Measurements from ENCODE around the gene DAB2. TPM values are rescaled to one million over a fixed set of nuclear protein-coding genes. Genes with fewer than 3 reads are reported as not detected.

Gene DAB2
- total RNA-seq, 2 experiments from 2014 or later = 0.16 TPM; not detected in 1

GRCh38 chr5:39373791-39374190 lies 51.0 kb downstream of the DAB2 start:
- no peaks in the 10 kb centered on the region for H3K4me1 Mint-ChIP-seq (ENCODE audit: low read depth)
- no peaks in the 10 kb centered on the region for H3K9me3 Mint-ChIP-seq
- peaks cover 3% of the 10 kb centered on the region for H3K27me3 Mint-ChIP-seq
- intact Hi-C loops (cut with micrococcal nuclease) = no loop called here
- H3K36me3 Mint-ChIP-seq (ENCODE audit: low read depth) = no peaks in the 10 kb centered on the region
- no peak overlapping the region for H3K27ac Mint-ChIP-seq
- POLR2A ChIA-PET = no interaction called here
- CTCF ChIA-PET = interaction anchor here (0.7 to 4.1 kb wide), 5 partner anchors 11 to 174 kb away, joined by 3 to 17 read pairs (median 3); no protein-coding TSS in a partner anchor
- DNase-seq (no peak), ATAC-seq (no peak)
- H3K4me3 Mint-ChIP-seq = no peak overlapping the region
- no peak for TF ChIP-seq CTCF (IDR thresholded peaks at IDR 0.05)

GRCh38 chr5:39371367-39371635 lies 53.5 kb downstream of the DAB2 start:
- Mint-ChIP-seq H3K4me3 (no peak overlapping the region), H3K4me1 (ENCODE audit: low read depth) (no peaks in the 10 kb centered on the region), H3K27ac (no peak overlapping the region), H3K9me3 (no peaks in the 10 kb centered on the region), H3K27me3 (peaks cover 1% of the 10 kb centered on the region), H3K36me3 (ENCODE audit: low read depth) (no peaks in the 10 kb centered on the region)
- TF ChIP-seq CTCF (IDR thresholded peaks at IDR 0.05) = no peak
- ATAC-seq = no peak
- no peak for DNase-seq
- POLR2A ChIA-PET = interaction anchor here (1.0 kb wide), 1 partner anchor 11 kb away, joined by 3 read pairs; no protein-coding TSS in a partner anchor
- intact Hi-C loops (cut with micrococcal nuclease) = no loop called here
- CTCF ChIA-PET = interaction anchor here (1.5 to 4.1 kb wide), 3 partner anchors 153 to 198 kb away, joined by 4 to 17 read pairs (median 13); no protein-coding TSS in a partner anchor

- Mint-ChIP-seq H3K9me3 (no peaks in the 10 kb centered on the region), H3K36me3 (ENCODE audit: low read depth) (no peaks in the 10 kb centered on the region), H3K27ac (no peak overlapping the region), H3K27me3 (peaks cover 1% of the 10 kb centered on the region), H3K4me3 (no peak overlapping the region), H3K4me1 (ENCODE audit: low read depth) (no peaks in the 10 kb centered on the region)
- DNase-seq (no peak), ATAC-seq (no peak)
- POLR2A ChIA-PET = no interaction called here
- intact Hi-C loops (cut with micrococcal nuclease) = no loop called here
- CTCF ChIA-PET = interaction anchor here (2.5 to 4.1 kb wide), 2 partner anchors 153 to 177 kb away, joined by 13 to 17 read pairs; no protein-coding TSS in a partner anchor
- TF ChIP-seq CTCF (IDR thresholded peaks at IDR 0.05) = no peak
These were observed 54.0 kb downstream of the DAB2 start for GRCh38 chr5:39370555-39371366.

- Mint-ChIP-seq H3K27ac (no peak overlapping the region), H3K36me3 (ENCODE audit: low read depth) (no peaks in the 10 kb centered on the region), H3K4me1 (ENCODE audit: low read depth) (no peaks in the 10 kb centered on the region), H3K9me3 (no peaks in the 10 kb centered on the region), H3K27me3 (peaks cover 1% of the 10 kb centered on the region), H3K4me3 (no peak overlapping the region)
- intact Hi-C loops (cut with micrococcal nuclease) = no loop called here
- ATAC-seq = no peak
- ChIA-PET CTCF (interaction anchor here (1.3 to 1.5 kb wide), 2 partner anchors 55 to 178 kb away, joined by 4 to 6 read pairs; partner anchors contain the start of gene DAB2), POLR2A (interaction anchor here (1.0 kb wide), 1 partner anchor 10 kb away, joined by 3 read pairs; no protein-coding TSS in a partner anchor)
- no peak for DNase-seq
- TF ChIP-seq CTCF (IDR thresholded peaks at IDR 0.05) = no peak
These were observed 55.5 kb downstream of the DAB2 start for GRCh38 chr5:39369123-39369815.

- ChIA-PET CTCF (interaction anchor here (0.6 to 1.4 kb wide), 3 partner anchors 8 to 30 kb away, joined by 3 to 9 read pairs (median 4); no protein-coding TSS in a partner anchor), POLR2A (no interaction called here)
These were observed 56.7 kb downstream of the DAB2 start for GRCh38 chr5:39368116-39368515.

More at GRCh38 chr5:39368116-39368515, 56.7 kb downstream of the DAB2 start:
- TF ChIP-seq CTCF (IDR thresholded peaks at IDR 0.05) = no peak
- DNase-seq = no peak
- no peak for ATAC-seq
- no peaks in the 10 kb centered on the region for H3K9me3 Mint-ChIP-seq
- H3K27ac Mint-ChIP-seq = no peak overlapping the region
- no peaks in the 10 kb centered on the region for H3K4me1 Mint-ChIP-seq (ENCODE audit: low read depth)
- intact Hi-C loops (cut with micrococcal nuclease) = no loop called here
- H3K4me3 Mint-ChIP-seq = no peak overlapping the region
- no peaks in the 10 kb centered on the region for H3K36me3 Mint-ChIP-seq (ENCODE audit: low read depth)
- peaks cover 1% of the 10 kb centered on the region for H3K27me3 Mint-ChIP-seq
